ENCODE results near the gene SLC18A2.

DNA sequence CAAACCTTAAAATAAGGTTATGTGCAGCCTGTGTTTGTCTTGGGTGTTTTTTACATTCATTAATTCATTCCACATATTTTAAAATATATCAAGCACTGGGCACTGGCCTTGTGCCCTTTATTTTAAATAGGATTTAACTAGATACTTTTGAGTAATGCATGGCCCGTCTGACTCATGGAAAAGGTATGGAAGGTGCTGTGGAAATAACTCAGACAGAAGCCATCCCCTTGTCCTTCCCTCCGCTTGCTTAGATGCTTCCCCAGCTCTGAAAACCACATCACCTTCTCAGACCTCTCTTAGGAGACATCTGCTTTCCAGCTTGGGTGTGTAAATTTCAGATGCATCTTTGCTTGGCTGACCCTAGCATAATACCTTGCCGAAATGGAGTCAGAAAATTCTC, 30.5 kb downstream of the SLC18A2 start:
- TF ChIP-seq POLR2AphosphoS5 (IDR thresholded peaks at IDR 0.05; ENCODE audit: insufficient read depth, low read depth, low read length) (no peak), POLR2A (IDR thresholded peaks at IDR 0.05; ENCODE audit: low read depth, low read length) (no peak), EZH2 (IDR thresholded peaks at IDR 0.05; ENCODE audit: borderline replicate concordance, low read depth, low read length, severe bottlenecking) (no peak), JUN (IDR thresholded peaks at IDR 0.05; ENCODE audit: borderline replicate concordance, insufficient read depth, insufficient read length, low read depth) (no peak)
- TF ChIP-seq, protein P1, sequence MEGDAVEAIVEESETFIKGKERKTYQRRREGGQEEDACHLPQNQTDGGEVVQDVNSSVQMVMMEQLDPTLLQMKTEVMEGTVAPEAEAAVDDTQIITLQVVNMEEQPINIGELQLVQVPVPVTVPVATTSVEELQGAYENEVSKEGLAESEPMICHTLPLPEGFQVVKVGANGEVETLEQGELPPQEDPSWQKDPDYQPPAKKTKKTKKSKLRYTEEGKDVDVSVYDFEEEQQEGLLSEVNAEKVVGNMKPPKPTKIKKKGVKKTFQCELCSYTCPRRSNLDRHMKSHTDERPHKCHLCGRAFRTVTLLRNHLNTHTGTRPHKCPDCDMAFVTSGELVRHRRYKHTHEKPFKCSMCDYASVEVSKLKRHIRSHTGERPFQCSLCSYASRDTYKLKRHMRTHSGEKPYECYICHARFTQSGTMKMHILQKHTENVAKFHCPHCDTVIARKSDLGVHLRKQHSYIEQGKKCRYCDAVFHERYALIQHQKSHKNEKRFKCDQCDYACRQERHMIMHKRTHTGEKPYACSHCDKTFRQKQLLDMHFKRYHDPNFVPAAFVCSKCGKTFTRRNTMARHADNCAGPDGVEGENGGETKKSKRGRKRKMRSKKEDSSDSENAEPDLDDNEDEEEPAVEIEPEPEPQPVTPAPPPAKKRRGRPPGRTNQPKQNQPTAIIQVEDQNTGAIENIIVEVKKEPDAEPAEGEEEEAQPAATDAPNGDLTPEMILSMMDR (IDR thresholded peaks at IDR 0.05; ENCODE audit: extremely low read depth in 1 of 2, insufficient read depth in 1 of 2, low read depth in 1 of 2, low read length in 2 of 2), result no peak
- TF ChIP-seq, protein P2, sequence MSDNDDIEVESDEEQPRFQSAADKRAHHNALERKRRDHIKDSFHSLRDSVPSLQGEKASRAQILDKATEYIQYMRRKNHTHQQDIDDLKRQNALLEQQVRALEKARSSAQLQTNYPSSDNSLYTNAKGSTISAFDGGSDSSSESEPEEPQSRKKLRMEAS (IDR thresholded peaks at IDR 0.05; ENCODE audit: insufficient read depth, insufficient read length), result no peak

All from endothelial cell of umbilical vein (primary cell).